ENCODE data around the gene TRIM66.

Gene TRIM66

DNA sequence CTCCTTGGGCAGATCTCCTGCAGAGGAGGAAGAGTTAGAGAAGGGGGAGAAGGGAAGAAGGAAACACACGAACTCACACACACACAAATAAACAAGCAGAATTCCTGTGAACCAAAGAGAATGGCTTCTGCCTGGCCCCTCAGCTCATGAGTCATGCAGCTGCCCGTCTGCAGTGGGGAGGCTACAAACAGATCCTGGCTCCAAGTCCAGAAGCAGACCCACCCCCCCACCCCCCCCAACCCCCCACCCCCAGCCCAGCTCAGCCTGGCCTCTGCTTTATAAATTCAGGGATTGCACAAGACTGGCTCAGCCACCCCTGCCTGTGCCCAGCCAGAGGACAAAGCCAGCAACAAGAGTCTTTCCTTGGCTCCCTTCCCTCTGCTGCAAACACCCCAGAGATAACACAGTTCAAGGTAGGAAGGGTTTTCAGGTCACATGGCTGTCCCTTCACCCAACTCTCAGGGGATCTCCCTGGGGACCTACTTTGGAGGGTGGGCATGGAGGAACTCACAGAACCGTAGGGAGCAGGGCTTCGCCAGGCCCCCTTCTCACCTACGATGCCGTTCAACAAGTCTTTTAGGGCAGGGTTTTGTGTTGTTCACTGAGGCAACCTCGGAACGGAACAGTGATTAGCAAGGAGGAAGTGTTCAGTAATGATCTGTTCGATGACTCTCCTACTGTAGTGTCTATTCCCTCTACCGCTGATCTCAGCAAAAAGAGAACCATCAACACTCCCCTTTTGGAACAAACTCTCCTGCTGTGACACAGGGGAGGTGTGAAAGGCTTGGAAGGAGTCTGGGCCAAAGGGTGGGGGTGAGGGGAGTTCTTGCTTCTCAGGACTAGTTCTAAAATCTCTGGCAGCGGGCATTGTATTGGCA, 35.6 kb upstream of the TRIM66 start:
- peak in 12 of 42 donors; percentile 27 to 73 (median 40) for DNase-seq
- intact Hi-C loops (cut with DNase I), result no loop called here

- intact Hi-C loops (cut with DNase I), result no loop called here
- no peak for DNase-seq
Measured at GRCh38 chr11:8717544-8717875, 35.0 kb upstream of the TRIM66 start.

DNA sequence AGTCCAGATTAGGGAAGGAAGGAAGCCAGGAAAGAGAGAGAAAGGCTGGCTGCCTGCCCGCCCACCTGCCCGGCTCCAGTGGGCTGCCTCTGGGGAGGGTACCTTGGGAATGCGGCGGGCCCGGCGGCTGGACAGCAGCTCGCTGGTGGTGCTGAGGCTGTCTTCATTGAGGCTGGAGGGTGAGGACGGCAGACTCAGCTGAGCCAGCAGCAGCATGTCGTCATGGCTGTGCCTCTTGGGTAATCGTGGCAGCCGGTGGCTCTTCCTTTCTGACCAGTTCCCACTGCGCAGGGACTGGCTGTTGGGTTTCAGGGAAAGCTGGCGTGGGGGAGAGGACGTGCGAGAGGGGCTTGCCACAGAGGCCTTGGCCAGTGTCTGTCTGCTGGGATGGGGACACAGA, 33.0 kb upstream of the TRIM66 start:
- DNase-seq, result no peak
- intact Hi-C loops (cut with DNase I), result no loop called here

DNA sequence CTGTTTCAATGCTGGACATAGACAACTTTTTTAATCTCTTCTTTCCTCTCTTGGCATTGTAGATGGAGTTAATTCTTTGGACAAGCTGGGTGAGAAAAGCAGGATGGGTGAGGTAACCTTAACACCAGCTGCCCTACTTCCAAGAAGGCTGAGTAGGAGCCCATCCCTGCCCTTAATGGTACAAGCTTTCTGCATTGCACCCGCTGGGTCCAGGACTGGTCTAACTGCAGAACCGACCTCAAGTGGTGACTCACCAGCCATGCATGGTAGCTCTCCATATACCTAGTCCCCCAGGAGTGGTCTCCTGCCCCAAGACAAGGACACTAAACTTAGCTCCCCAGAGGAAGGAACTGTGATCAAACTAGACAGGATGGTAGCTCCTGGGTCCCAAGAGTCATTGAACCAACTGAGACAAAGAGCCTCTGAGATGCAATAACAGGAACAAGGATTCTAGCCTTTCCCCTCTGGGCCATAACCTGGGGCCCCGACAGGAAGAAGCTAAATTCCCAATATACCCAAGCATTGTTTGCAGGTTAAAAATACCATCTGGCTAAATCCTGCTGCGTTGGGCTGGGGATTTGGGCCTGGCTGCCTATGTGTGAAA, 32.3 kb upstream of the TRIM66 start:
- no peak for DNase-seq
- intact Hi-C loops (cut with DNase I), result no loop called here

DNA sequence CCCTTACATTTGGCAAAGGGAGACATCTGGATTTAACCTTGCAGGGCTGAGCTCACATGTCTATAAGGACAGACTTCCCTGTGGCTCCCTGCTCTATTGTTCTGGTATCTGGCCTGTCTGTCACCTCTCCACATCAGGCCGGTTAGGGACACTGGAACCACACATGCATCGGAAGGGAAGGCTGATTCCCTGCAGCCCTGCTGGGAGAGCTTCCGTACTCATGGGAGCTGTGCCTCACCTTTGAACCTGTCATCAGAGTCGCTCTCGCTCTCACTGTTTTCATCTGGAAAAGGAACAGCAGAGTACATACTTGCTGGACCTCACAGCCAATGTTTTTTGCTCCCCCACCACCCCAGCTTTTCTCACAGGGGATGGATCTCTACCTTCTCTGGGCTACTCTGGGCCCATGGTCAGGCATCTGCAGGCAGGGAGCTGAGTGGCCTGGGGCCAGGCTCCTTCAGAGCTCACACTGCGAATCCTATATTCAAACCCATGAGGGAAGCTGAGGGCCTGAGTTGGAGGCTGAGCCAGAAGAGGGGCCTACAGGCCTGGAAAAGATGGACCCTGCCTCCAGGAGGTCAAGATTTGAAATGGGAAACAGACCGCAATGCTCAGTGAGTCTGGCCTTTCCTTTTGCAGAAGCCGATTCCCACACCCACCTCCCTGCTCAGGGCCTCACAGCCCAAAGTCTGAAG, 31.4 kb upstream of the TRIM66 start:
- DNase-seq, result no peak
- intact Hi-C loops (cut with DNase I), result no loop called here

GRCh38 chr11:8712506-8712905, 30.0 kb upstream of the TRIM66 start:
- DNase-seq, result no peak
- intact Hi-C loops (cut with DNase I), result no loop called here

- intact Hi-C loops (cut with DNase I), result no loop called here
- DNase-seq, result peak in 26 of 42 donors; percentile 29 to 83 (median 52)
Measured at GRCh38 chr11:8711895-8712442, 29.5 kb upstream of the TRIM66 start.

- no peak for DNase-seq
- intact Hi-C loops (cut with DNase I), result no loop called here
Measured at GRCh38 chr11:8709777-8710176, 27.3 kb upstream of the TRIM66 start.

DNA sequence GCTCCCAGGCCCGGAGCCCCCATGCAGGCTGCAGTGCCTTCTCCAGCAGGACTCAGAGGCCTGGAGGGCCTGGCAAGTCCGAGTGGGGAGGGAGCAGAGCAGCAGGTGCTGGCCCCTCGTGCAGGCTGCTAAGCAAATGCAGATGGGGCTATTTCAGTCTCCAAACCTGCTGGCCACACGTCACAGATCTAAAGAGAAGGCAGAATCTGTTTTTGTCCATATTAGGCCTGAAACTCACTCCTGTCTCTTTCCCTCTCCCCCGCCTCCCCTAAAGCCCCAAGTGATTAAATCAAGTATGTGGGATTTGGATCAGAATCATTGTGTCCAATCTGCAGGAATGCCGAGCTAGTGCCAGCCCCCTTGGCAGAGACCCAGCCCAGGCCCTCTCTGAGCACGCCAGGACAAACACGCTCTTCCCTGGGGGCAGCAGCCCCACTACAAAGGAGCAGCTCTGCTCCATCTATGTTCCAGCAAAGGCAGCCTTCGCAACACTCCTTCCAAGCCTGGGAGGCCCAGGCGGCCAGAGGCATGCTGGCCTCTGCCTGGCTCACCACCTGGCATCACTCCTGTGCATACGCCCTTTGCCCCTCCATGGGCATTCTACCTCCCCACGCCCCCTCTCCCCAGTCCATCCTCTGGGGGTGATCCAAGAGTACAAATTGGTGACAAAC, 26.7 kb upstream of the TRIM66 start:
- DNase-seq, result peak in 24 of 42 donors; percentile 29 to 66 (median 44)
- intact Hi-C loops (cut with DNase I), result no loop called here

- intact Hi-C loops (cut with DNase I), result no loop called here
- peak in 10 of 42 donors; percentile 17 to 71 (median 34) for DNase-seq
Measured at GRCh38 chr11:8707541-8708191, 25.2 kb upstream of the TRIM66 start.

DNA sequence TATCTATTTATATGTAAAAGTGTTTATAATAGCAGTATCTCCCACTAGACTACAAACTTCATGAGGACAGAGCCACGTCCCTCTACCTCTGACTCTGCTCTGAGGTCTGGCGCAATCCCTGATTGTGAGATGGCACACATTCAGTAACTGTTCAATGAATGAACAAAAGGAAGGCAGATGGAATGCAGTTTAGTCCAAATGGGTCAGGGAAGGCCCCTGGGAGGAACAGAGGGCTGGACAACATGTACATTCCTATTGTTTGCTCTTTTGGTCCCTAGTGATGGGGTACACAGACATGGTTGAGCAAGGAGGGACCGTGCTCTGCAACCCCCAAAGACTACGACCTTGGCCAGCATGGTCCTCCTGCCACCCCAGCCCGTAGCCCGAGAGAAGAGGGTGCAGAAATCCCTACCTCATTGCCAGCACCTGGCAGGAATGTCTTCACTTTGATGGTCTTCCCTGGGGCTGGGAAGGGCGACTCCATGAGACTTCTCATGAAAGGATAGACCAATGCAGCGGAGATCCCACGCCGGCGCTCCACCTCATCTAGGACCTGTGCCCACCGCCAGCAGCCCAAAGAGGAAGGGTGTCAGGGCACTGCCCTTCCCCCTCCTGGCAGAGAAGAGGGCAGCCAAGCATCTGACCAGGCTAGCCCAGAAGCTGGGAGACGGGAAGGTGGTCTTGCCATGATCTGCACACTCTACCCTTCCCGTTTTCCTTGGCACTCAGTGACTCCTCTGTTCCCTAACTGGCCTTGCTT, 24.4 kb upstream of the TRIM66 start:
- DNase-seq, result no peak
- intact Hi-C loops (cut with DNase I), result no loop called here

DNA sequence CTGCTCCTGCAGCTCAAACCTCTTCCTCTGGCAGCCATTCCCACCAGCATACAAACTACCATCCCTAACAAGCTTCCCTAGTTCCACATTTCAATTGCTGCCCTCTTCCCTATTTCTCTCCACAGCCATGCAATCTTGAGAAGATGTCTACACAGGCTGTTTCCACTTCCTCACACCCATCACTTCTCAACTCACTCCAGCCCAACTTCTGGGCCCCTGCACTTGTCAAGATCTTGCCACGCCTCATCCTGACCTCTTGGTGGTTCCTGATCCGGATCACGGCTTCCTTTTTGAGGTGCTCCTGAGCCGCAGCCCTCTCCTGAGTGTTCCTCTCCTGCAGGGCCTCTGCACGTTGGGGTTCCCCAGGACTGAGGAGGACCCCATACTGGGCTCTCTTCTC, 22.7 kb upstream of the TRIM66 start:
- intact Hi-C loops (cut with DNase I), result no loop called here

GRCh38 chr11:8704136-8704535, 21.7 kb upstream of the TRIM66 start:
- no peak for DNase-seq
- intact Hi-C loops (cut with DNase I), result no loop called here

More for the DNA sequence above, 22.7 kb upstream of the TRIM66 start:
- peak in 1 of 42 donors; percentile 39 for DNase-seq

GRCh38 chr11:8702598-8702915, 20.1 kb upstream of the TRIM66 start:
- intact Hi-C loops (cut with DNase I), result no loop called here
- DNase-seq, result no peak

GRCh38 chr11:8701891-8702597, 19.6 kb upstream of the TRIM66 start:
- DNase-seq, result no peak

DNA sequence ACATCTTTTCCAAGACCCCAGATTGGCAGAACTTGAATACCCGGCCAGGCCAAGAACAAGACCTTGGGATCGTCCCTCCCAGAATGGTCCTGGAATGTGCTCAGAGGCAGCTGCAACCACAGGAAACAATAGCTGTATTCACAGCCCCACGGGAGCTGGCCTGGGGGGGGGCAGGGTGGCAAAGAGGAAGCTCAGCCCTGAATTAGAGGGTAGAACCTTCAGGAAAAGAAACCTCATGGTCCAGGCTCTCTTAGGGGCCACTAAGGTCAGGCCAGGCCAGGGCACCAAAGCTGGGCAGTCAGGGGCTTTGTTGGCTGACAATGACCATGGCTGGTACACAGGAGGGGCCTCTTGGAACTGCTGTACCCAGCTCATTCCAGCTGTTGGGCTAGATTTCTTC, 17.4 kb upstream of the TRIM66 start:
- peak; percentile 45 to 89 (median 74) for DNase-seq

More at GRCh38 chr11:8701891-8702597, 19.6 kb upstream of the TRIM66 start:
- intact Hi-C loops (cut with DNase I), result no loop called here

GRCh38 chr11:8698917-8699441, 16.5 kb upstream of the TRIM66 start:
- peak in 1 of 42 donors; percentile 12 for DNase-seq
- intact Hi-C loops (cut with DNase I), result no loop called here

More for the DNA sequence above, 17.4 kb upstream of the TRIM66 start:
- intact Hi-C loops (cut with DNase I), result no loop called here

Data from head of caudate nucleus (tissue), 42 donors.